Mucosa of gallbladder (tissue), 1 donor: ENCODE measurements around the gene STRADB. TPM values are rescaled to one million over a fixed set of nuclear protein-coding genes. Genes with fewer than 3 reads are reported as not detected.
"Not testable (repeated sequence)": the region's sequence is repeated elsewhere in the genome, so short reads cannot be mapped to it uniquely, and the experiment has no call there.

Experiments
- DNase-seq: peaks from one replicate; pipeline ENCODE4 v3.0.0-alpha.2; 2020; ENCODE audit warnings: low spot score
- total RNA-seq: library from RNA; stranded (reverse); gene quantifications from one replicate; pipeline ENCODE4 v1.2.1, GENCODE V29; 2021
- donor health status: DM: no; HTN: no; CAD: no.

Gene STRADB
- total RNA-seq, 1 donor from 2014 or later = 52.2 TPM

GRCh38 chr2:201466050-201466675 is 14.6 kb downstream of the STRADB start:
- no peak for DNase-seq

DNA sequence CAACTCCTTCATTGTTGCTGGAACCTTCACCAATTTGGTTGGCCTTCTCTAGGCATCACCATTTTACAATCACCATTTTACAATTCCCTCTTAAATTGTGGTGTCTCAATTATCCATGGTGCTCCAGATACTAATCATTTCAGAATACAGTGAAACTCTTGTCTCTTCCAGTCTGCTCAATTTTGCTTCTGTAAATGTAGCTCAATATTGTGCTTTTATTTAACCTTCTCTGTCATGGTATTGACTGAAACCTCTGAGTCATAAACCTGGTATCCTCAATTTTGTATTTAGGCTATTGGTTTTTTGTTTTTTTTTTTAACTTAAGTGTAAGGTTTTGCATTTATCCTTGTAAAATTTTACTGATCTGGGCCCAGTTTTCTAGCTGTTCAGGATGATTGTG is 16.1 kb downstream of the STRADB start:
- no peak for DNase-seq

DNA sequence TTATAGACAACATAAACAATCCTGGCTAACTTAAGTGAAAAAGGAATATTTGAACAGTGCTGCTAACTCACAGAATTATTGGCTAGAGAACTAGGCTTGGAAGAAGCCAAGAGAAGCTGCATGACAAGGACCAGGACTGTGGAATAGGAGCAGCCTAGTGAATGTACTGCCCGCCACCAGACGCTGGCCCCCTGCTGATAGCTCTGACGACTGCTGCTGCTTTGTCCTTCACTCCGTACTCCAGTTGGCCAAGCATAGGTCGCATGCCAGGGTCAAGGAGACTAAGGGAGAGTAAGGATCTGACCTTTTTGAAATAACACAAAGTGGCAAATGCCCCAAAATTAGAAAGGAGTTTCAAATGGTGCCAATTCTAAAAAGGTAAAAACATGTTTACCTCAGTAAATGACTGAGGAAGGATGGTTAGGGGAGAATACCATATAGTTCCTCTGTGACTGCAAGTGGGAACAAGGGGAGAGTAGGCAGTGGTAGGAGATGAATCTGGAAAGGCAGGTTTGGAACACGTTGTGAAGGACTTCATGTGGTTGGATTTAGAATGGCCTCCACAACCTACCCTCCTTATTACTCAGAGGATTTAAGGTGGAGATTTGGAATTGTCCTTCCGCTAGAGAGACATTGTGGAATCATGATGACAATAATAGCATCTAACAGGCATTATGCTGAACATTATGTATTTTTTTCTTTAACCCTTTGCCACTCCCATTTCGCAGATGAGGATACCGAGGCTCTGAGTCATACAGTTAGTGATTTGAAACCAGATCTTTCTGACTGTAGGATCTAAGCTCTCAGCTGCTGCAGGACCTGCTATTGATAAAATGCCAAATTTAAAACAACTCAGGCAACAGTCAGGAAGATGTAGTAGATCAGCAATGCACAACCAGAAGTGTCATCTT is 19.5 kb downstream of the STRADB start:
- no peak for DNase-seq

GRCh38 chr2:201471732-201472393 is 20.3 kb downstream of the STRADB start:
- no peak for DNase-seq

GRCh38 chr2:201472411-201472810 is 20.9 kb downstream of the STRADB start:
- DNase-seq = no peak

DNA sequence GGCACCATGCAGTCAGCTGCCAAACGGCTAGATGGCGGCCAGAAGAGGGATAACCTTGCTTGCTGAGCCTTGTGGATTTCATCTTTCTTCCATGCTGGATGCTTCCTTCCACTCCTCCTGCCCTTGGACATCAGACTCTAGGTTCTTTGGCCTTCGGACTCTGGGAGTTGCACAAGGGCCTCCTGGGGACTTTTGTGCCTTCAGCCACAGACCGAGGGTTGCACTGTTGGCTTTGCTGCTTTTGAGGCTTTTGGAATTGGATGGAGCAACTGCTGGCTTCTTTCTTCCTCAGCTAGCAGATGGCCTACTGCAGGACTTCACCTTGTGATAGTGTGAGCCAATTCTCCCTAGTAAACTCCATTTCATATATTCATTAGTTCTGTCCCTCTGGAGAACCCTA is 31.0 kb downstream of the STRADB start:
- DNase-seq = no peak

- no peak for DNase-seq
Measured at GRCh38 chr2:201483342-201483741, 31.8 kb downstream of the STRADB start.

DNA sequence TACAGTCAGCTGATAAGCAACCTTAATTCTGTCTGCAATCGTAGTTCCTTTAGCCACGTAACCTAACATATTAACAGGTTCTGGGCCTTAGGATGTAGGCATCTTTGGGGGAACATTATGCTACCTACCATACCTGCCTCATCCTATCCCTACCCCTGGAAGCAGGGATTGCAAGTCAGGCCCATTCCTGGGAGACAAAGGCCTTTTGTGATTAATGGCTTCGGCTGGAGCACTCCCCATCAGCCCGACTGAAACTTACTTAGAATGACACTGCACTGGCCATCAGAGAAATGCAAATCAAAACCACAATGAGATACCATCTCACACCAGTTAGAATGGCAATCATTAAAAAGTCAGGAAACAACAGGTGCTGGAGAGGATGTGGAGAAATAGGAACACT is 32.2 kb downstream of the STRADB start:
- not testable (repeated sequence) for DNase-seq

GRCh38 chr2:201484805-201485204 is 33.3 kb downstream of the STRADB start:
- DNase-seq = no peak

- DNase-seq = no peak
Measured at GRCh38 chr2:201490291-201490690, 38.8 kb downstream of the STRADB start.

DNA sequence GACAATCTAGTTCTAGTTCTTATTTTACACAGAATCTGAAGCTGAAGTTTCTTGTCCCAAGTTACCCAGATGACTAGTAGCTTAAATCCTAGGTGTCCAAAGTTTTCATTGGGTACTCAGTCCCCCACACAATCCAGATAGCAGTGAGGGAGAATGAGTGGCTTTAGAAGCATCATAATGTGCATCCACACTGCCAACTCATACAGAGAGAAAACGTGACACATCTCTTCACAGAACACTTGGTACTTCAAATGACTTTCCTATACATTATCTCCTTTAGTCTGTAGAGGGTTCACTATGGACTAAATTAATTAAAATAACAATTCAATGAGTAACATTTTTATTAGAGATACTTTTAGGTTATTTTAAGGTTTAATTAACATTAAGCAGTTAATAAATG is 45.2 kb downstream of the STRADB start:
- no peak for DNase-seq

- no peak for DNase-seq
Measured at GRCh38 chr2:201500534-201500933, 49.0 kb downstream of the STRADB start.

DNA sequence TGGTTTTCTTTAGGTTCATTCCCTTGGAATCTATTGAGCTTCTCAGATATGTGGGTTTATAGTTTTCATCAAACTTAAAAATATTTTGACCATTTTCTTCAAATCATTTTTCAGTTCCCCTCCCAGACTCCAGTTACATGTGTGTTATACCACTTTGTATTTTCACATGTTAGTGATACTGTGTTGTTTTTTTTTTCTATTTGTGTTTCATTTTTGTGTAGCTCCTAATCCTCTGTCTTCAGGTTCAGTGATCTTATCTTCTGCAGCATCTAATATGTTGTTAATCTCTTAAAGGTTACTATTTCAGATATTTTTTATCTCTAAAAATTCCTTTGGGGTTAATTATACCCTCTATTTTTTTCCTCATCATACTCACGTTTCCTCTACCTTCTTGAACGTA is 51.2 kb downstream of the STRADB start:
- DNase-seq = no peak

DNA sequence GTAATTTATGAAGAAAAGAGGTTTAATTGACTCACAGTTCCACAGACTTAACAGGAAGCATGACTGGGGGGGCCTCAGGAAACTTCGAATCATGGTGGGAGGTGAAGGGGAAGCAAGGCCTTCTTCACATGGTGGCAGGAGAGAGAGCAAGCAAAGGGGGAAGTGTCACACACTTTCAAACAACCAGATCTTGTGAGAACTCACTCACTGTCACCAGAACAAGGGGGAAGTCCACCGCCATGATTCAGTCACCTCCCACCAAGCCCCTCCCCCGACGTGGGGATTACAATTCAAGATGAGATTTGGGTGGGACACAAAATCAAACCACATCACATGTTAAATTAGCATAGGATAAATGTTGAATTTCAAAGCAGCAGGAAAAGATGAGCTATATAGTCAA is 56.2 kb downstream of the STRADB start:
- DNase-seq = no peak

DNA sequence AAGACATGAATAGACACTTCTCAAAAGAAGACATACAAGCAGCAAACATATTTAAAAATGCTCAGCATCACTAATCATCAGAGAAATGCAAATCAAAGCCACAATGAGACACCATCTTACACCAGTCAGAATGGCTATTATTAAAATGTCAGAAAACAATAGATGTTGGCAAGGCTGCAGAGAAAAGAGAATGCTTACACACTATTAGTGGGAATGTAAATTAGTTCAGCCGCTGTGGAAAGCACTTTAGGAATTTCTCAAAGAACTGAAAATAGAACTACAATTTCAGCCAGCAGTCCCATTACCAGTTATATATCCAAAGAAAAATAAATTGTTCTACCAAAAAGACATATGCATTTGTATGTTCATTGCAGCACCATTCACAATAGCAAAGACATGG is 61.7 kb downstream of the STRADB start:
- DNase-seq = no peak

DNA sequence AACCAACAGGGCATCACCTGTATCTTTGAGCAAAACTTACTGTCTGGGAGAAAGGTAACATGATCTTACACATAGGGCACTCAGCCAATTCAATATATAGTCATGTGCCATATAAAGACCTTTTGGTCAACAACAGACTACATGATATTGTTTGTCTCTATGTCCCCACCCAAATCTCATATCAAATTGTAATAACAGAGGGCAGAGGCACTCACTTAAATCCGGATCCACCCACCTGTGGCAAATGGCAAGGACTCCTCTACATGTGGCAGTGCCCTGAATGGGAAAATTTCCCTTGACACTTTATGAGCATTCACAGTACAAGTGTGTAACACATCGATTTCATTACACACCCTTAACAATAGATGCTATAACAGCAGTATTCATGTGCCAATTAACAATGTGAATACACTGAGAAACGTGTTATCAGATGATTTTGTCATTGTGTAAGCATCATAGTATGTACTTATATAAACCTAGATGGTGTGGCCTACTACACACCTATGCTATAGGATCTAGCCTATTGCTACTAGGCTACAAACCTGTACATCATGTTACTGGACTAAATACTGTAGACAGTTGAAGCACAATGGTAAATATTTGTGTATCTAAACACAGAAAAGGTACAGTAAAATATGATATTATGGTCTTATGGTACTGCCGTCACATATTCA is 64.2 kb downstream of the STRADB start:
- DNase-seq = no peak

DNA sequence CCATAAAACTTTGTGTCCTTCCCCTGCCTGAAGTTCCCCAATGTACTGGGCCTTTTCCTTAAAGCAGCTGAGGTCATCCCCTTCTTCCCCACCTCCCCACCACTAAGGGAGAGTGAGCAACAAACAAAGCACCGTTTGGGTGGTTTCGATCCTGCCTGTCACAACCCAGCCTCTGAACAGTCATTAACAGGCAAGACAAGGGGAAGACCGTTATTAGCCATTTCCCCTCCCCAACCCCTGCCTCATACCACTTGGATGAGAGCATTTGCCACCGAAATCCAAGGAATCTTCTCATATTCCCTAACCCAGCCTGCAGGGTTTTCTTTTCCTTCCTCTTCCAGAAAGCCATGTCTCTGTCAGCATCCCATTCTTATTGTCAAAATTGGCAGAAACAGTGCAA is 65.6 kb downstream of the STRADB start:
- no peak for DNase-seq

GRCh38 chr2:201520201-201520600 is 68.7 kb downstream of the STRADB start:
- no peak for DNase-seq

- DNase-seq = no peak
Measured at GRCh38 chr2:201522965-201523364, 71.4 kb downstream of the STRADB start.

GRCh38 chr2:201523506-201523905 is 72.0 kb downstream of the STRADB start:
- DNase-seq = no peak
